GM23248 (cell line): ENCODE results near the gene TTC39C.

Experiments
- EZH2 ChIP-seq: fragments of 200-600 bp; sonication (generic); IDR thresholded peaks from 2 replicates; pipeline ENCODE4 v1.6.1; 2018; ENCODE audit warnings: antibody characterized with exemption, mild to moderate bottlenecking; ENCODE audit not compliant: insufficient read depth, poor library complexity, severe bottlenecking
- EZH2phosphoT487 ChIP-seq: fragments of 200-600 bp; sonication (generic); IDR thresholded peaks from 2 replicates; pipeline ENCODE4 v1.6.1; 2018; ENCODE audit warnings: antibody characterized with exemption, moderate library complexity, mild to moderate bottlenecking, low read depth; ENCODE audit not compliant: insufficient read depth

GRCh38 chr18:23994361-23994902 lies 20.1 kb upstream of the TTC39C start:
- TF ChIP-seq EZH2, result no peak
- TF ChIP-seq EZH2phosphoT487, result no peak
